ENCODE data around the gene RPL5. TPM values are rescaled to one million over a fixed set of nuclear protein-coding genes. Genes with fewer than 3 reads are reported as not detected.
A peak's percentile ranks its signal among the peaks of the same experiment; 100 is the strongest.

Gene RPL5
- total RNA-seq, 3 donors from 2014 or later (not counting 1 experiment from before 2014, with no cell fraction given): 573 to 679 (median 647) TPM

DNA sequence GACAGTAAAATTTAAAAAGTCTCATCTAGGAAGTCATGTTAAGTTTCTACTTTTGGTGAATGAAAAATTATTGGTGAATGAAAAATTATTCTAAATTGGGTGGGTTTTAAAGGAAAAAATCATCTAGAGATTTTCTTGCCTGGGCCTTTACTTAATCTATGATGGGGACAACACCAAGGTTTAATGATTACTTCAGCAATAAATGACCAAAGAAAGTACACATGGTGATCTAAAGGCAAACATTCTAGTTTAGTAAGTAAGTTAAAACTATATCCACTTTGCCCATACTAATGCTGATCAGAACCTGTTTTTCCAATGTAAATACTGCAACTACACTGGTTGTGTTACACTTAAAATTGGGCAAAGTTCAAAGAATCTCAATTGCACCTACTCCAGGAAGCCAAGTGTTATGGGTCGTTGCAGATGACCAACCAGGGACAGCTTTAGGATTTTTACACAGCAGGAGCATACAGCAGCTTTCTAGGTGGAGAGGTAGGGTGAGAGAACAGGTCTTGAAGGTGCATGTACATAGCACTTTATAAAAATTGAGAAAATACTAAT, 14.6 kb upstream of the RPL5 start:
- Histone ChIP-seq H3K27me3 (ENCODE audit: control insufficient read depth, insufficient read depth, low read length) (no peaks in the 10 kb centered on the region), H3K36me3 (ENCODE audit: control insufficient read depth, insufficient read depth, low read length) (no peaks in the 10 kb centered on the region), H3K27ac (ENCODE audit: low read length) (no peak overlapping the region), H3K9me3 (ENCODE audit: control insufficient read depth, insufficient read depth, low read length) (no peaks in the 10 kb centered on the region), H3K4me1 (ENCODE audit: control insufficient read depth, insufficient read depth, low read length) (no peaks in the 10 kb centered on the region), H3K4me3 (ENCODE audit: low read length) (no peak overlapping the region)
- H3K4me3 Mint-ChIP-seq: no peak overlapping the region
- no peaks in the 10 kb centered on the region for H3K9me3 Mint-ChIP-seq
- 67% methylated on average over 1 of the region's 1 CpG for WGBS (ENCODE audit: insufficient coverage)
- no peak for TF ChIP-seq CTCF (IDR thresholded peaks at IDR 0.05)
- no peak overlapping the region for H3K27ac Mint-ChIP-seq
- DNase-seq (no peak), ATAC-seq (no peak)
- no peaks in the 10 kb centered on the region for H3K36me3 Mint-ChIP-seq
- peaks cover 17 to 37% of the 10 kb centered on the region in 2 donors for H3K27me3 Mint-ChIP-seq (ENCODE audit: low read depth in 2 of 2)
- H3K4me1 Mint-ChIP-seq: no peaks in the 10 kb centered on the region
- intact Hi-C loops (cut with micrococcal nuclease): no loop called here

DNA sequence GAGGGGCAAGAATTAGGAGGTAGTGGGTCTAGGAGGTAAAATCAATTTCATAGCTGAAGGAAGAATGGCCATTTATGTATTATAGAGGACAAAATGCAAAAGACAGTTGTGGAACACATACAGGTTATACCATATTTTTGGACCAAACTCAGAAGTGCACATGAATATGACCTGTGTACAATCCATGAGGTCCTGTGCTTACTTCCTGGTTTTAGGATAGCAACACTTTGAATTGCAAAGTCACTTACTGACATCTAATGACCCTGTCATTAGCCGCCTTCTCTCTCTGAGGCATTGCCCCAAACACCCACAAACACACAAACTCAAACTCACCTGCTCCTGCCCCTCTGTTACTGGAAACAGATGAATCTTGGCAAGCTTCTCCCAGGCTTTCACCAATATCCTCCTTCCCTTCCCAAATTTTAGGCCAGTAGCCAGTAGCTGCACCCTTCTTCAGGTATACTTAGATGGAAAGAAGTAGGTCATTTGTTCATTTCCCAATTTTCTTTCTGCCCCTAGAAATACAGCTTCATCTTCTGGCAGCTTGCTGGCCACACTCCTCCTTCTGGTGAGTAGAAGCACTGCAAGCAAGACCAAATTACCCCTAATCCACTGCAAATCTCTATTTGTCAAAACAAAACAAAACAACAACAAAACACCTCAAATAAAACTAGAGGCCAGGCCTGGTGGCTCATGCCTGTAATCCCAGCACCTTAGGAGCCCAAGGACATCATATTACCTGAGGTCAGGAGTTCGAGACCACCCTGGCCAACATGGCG, 13.7 kb upstream of the RPL5 start:
- no peak overlapping the region for H3K4me3 Mint-ChIP-seq
- intact Hi-C loops (cut with micrococcal nuclease): loop anchor here (1.0 kb wide), 2 partner anchors 69 to 821 kb away; no protein-coding TSS in a partner anchor

GRCh38 chr1:92820024-92820423, 11.8 kb upstream of the RPL5 start:
- Mint-ChIP-seq H3K4me3 (no peak overlapping the region), H3K27me3 (ENCODE audit: low read depth in 2 of 2) (peaks cover 14 to 16% of the 10 kb centered on the region in 2 donors), H3K27ac (no peak overlapping the region), H3K4me1 (no peaks in the 10 kb centered on the region), H3K36me3 (no peaks in the 10 kb centered on the region), H3K9me3 (no peaks in the 10 kb centered on the region)
- Histone ChIP-seq H3K4me1 (ENCODE audit: control insufficient read depth, insufficient read depth, low read length) (no peaks in the 10 kb centered on the region), H3K9me3 (ENCODE audit: control insufficient read depth, insufficient read depth, low read length) (no peaks in the 10 kb centered on the region), H3K27me3 (ENCODE audit: control insufficient read depth, insufficient read depth, low read length) (no peaks in the 10 kb centered on the region), H3K4me3 (ENCODE audit: low read length) (no peak overlapping the region), H3K27ac (ENCODE audit: low read length) (no peak overlapping the region), H3K36me3 (ENCODE audit: control insufficient read depth, insufficient read depth, low read length) (no peaks in the 10 kb centered on the region)
- intact Hi-C loops (cut with micrococcal nuclease): no loop called here
- no peak for TF ChIP-seq CTCF (IDR thresholded peaks at IDR 0.05)
- WGBS (ENCODE audit: insufficient coverage): 88% methylated on average over 3 of the region's 3 CpGs
- ATAC-seq (no peak), DNase-seq (no peak)

More for the DNA sequence above, 13.7 kb upstream of the RPL5 start:
- no peaks in the 10 kb centered on the region for H3K9me3 ChIP-seq (ENCODE audit: control insufficient read depth, insufficient read depth, low read length)
- ATAC-seq (peak; percentile 65 to 78 (median 67)), DNase-seq (peak in 1 of 2 donors; percentile 61)
- WGBS (ENCODE audit: insufficient coverage): 97% methylated on average over 3 of the region's 3 CpGs
- H3K27me3 ChIP-seq (ENCODE audit: control insufficient read depth, insufficient read depth, low read length): no peaks in the 10 kb centered on the region
- Mint-ChIP-seq H3K36me3 (no peaks in the 10 kb centered on the region), H3K9me3 (no peaks in the 10 kb centered on the region), H3K27me3 (ENCODE audit: low read depth in 2 of 2) (peaks cover 14 to 28% of the 10 kb centered on the region in 2 donors), H3K4me1 (no peaks in the 10 kb centered on the region), H3K27ac (no peak overlapping the region)
- peak; percentile 61 for TF ChIP-seq CTCF (IDR thresholded peaks at IDR 0.05)
- H3K27ac ChIP-seq (ENCODE audit: low read length): no peak overlapping the region
- H3K4me1 ChIP-seq (ENCODE audit: control insufficient read depth, insufficient read depth, low read length): no peaks in the 10 kb centered on the region
- no peaks in the 10 kb centered on the region for H3K36me3 ChIP-seq (ENCODE audit: control insufficient read depth, insufficient read depth, low read length)
- no peak overlapping the region for H3K4me3 ChIP-seq (ENCODE audit: low read length)

All from natural killer cell (primary cell).